Naive thymus-derived CD4-positive, alpha-beta T cell (primary cell): ENCODE results near the gene CREB3L2. TPM values are rescaled to one million over a fixed set of nuclear protein-coding genes. Genes with fewer than 3 reads are reported as not detected.
"Not testable (repeated sequence)": the region's sequence is repeated elsewhere in the genome, so short reads cannot be mapped to it uniquely, and the experiment has no call there.

Source experiments
- ATAC-seq: fragments of 150-1000 bp; cut with Tn5 transposase; 2 replicates; pipeline ENCODE4 v1.10.0; 2021; ENCODE audit warnings: mild to moderate bottlenecking, moderate library complexity
- CTCF ChIA-PET: fragments of 350-600 bp; sonication (Branson Sonifier 250); formaldehyde crosslinking; loops from one replicate; lab custom pipeline; 2021; ENCODE audit warnings: antibody characterized with exemption; lab: Charles Lee
- POLR2A ChIA-PET: fragments of 350-600 bp; sonication (Branson Sonifier 250); formaldehyde crosslinking; loops from one replicate; lab custom pipeline; 2021; ENCODE audit warnings: antibody characterized with exemption, inconsistent platforms; lab: Charles Lee
- DNase-seq, 9 donors: peaks; one replicate each; pipeline versions ENCODE4 v3.0.0 to v3.0.0-alpha.2; 2020 to 2022; ENCODE audit warnings: mixed read lengths in 1 of 9
- H3K27ac ChIP-seq: one replicate; pipeline ENCODE4 v1.7.0; 2013; ENCODE audit warnings: mild to moderate bottlenecking, low read depth, low read length, moderate library complexity
- H3K27me3 ChIP-seq, 2 donors: one replicate each; pipeline ENCODE4 v1.7.0; 2013; ENCODE audit warnings: low read length in 2 of 2, mild to moderate bottlenecking in 2 of 2, moderate library complexity in 2 of 2; ENCODE audit not compliant: control insufficient read depth in 2 of 2, insufficient read depth in 2 of 2
- H3K36me3 ChIP-seq, 3 experiments: 1 replicate in 2 of 3; 2 replicates in 1 of 3; pipeline ENCODE4 v1.7.0; 2013; ENCODE audit warnings: low read length in 3 of 3, mild to moderate bottlenecking in 3 of 3, moderate library complexity in 1 of 3; ENCODE audit not compliant: insufficient read depth in 3 of 3, control insufficient read depth in 2 of 3
- H3K4me1 ChIP-seq, 2 donors: one replicate each; pipeline ENCODE4 v1.7.0; 2013; ENCODE audit warnings: low read length in 2 of 2, mild to moderate bottlenecking in 2 of 2, moderate library complexity in 1 of 2; ENCODE audit not compliant: control insufficient read depth in 2 of 2, insufficient read depth in 2 of 2
- H3K4me3 ChIP-seq: 2 replicates; pipeline ENCODE4 v1.7.0; 2013; ENCODE audit warnings: mild to moderate bottlenecking, low read length
- H3K9me3 ChIP-seq, 3 experiments: 1 replicate in 2 of 3; 2 replicates in 1 of 3; pipeline ENCODE4 v1.7.0; 2013; ENCODE audit warnings: low read length in 3 of 3; ENCODE audit not compliant: control insufficient read depth in 2 of 3
- H3K27ac Mint-ChIP-seq, 9 donors: one replicate each; pipeline ENCODE4 v1.8.0; 2020 to 2022; ENCODE audit warnings: mixed read lengths in 9 of 9, mild to moderate bottlenecking in 8 of 9, moderate library complexity in 5 of 9, inconsistent platforms in 2 of 9
- H3K27me3 Mint-ChIP-seq, 5 donors: one replicate each; pipeline ENCODE4 v1.8.0; 2021 to 2022; ENCODE audit warnings: mixed read lengths in 5 of 5, mild to moderate bottlenecking in 1 of 5
- H3K36me3 Mint-ChIP-seq, 5 donors: one replicate each; pipeline ENCODE4 v1.8.0; 2020 to 2022; ENCODE audit warnings: mixed read lengths in 5 of 5, mild to moderate bottlenecking in 3 of 5, inconsistent platforms in 1 of 5
- H3K4me1 Mint-ChIP-seq, 7 donors: one replicate each; pipeline ENCODE4 v1.8.0; 2020 to 2022; ENCODE audit warnings: mixed read lengths in 7 of 7, mild to moderate bottlenecking in 3 of 7, inconsistent platforms in 1 of 7
- H3K4me3 Mint-ChIP-seq, 10 donors: one replicate each; pipeline ENCODE4 v1.8.0; 2020 to 2022; ENCODE audit warnings: mild to moderate bottlenecking in 10 of 10, mixed read lengths in 10 of 10, moderate library complexity in 6 of 10, inconsistent platforms in 2 of 10
- H3K9me3 Mint-ChIP-seq, 11 donors: one replicate each; pipeline ENCODE4 v1.8.0; 2020 to 2022; ENCODE audit warnings: mixed read lengths in 11 of 11, mild to moderate bottlenecking in 4 of 11, inconsistent platforms in 1 of 11, moderate library complexity in 1 of 11
- intact Hi-C, 2 donors: fragments of 100-400 bp; cut with micrococcal nuclease; formaldehyde crosslinking; loops; one replicate each; pipeline ENCODE4 v1.15.1; 2023
- polyA plus RNA-seq, 2 donors: library from polyadenylated mRNA; unstranded; fragments of 300-500 nt; fragmentation: Illumina TruSeq; gene quantifications; one replicate each; pipeline ENCODE4 v1.2.3, GENCODE V29; 2021
- total RNA-seq, 6 experiments: library from RNA in 5 of 6; stranded (reverse) in 5 of 6; gene quantifications; 1 replicate in 5 of 6; 2 replicates in 1 of 6; pipeline ENCODE4 v1.2.3 and lab custom pipeline; 2021 to 2026

The CREB3L2 gene
- total and polyA plus RNA-seq, 7 experiments from 2014 or later, result 5.3 to 46.2 (median 18.1) TPM

DNA sequence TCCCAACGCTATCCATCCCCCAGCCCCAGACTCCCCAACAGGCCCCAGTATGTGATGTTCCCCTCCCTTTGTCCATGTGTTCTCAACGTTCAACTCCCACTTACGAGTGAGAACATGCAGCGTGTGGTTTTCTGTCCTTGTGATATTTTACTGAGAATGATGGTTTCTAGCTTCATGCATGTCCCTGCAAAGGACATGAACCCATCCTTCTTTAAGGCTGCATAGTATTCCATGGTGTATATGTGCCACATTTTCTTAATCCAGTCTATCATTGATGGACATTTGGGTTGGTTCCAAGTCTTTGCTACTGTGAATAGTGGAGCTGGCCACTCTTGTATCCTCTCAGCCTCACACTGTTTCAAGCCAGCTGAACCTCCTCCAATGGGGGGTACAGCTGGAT lies 33.5 kb downstream of the CREB3L2 start:
- H3K4me1 Mint-ChIP-seq, result peaks cover 15 to 32% (median 30%) of the 10 kb centered on the region in 7 donors
- H3K27me3 ChIP-seq, H3K9me3 Mint-ChIP-seq, DNase-seq, H3K27ac Mint-ChIP-seq, H3K27me3 Mint-ChIP-seq, H3K4me3 Mint-ChIP-seq, H3K9me3 ChIP-seq, intact Hi-C loops, H3K36me3 ChIP-seq, ATAC-seq, H3K27ac ChIP-seq, H3K4me3 ChIP-seq: not testable (repeated sequence)
- peaks cover 0 to 16% of the 10 kb centered on the region in 2 donors for H3K4me1 ChIP-seq
- H3K36me3 Mint-ChIP-seq, result peaks cover under 1 to 12% (median 7%) of the 10 kb centered on the region in 5 donors
- CTCF ChIA-PET, result interaction anchor here (0.6 kb wide), 1 partner anchor 829 kb away, joined by 3 read pairs; the partner anchor contains the start of gene TMEM213
- POLR2A ChIA-PET, result interaction anchor here (1.1 kb wide), 1 partner anchor 56 kb away, joined by 4 read pairs; no protein-coding TSS in a partner anchor

DNA sequence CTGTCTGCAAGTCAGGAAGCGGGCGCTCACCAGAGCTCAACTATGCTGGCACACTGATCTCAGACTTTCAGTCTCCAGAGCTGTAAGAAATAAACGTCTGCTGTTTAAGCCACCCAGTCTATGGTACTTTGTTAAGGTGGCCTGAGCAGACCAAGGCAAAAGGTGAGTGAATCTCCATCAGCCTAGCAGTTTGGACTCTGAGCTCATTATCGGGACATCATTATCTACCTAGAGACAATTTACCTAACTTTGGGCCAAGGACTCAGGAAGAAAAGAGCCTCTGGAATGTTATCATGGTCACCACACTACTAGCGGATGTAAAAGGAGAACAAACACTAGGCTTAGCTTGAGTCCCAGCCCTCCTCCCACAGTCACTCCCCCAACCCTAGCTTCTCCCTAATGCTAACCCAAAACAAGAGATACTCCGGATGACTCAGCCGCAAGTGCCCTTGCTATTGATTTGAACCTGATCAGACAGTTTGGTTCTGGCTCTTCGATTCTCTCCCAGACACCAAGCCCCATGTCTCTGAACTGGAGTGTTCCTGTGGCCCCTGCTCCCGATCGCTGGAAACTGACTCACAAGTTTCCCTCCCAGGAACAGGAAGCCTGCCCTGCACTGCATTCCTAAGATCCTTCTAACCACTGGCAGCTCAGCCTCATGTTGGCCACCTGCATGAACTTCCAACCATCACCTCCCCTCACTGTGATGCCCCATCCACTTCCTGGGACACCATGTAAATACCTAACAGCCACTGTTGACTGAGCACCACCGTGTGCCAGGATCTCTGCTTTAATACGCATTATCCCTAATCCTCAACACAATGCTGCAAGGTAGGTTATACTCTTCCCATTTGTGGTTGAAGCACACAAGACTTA lies 34.5 kb downstream of the CREB3L2 start:
- intact Hi-C loops, result no loop called here
- Mint-ChIP-seq H3K27ac (peak overlapping the region in 5 of 9 donors; percentile 20 to 92 (median 35)), H3K4me1 (peaks cover 15 to 37% (median 30%) of the 10 kb centered on the region in 7 donors), H3K27me3 (no peaks in the 10 kb centered on the region), H3K36me3 (peaks cover 7 to 16% (median 10%) of the 10 kb centered on the region in 5 donors), H3K9me3 (peaks cover 0 to 7% (median 0%) of the 10 kb centered on the region in 11 donors), H3K4me3 (peak overlapping the region in 2 of 10 donors; percentile 5 to 49)
- CTCF ChIA-PET, result interaction anchor here (0.6 to 0.7 kb wide), 2 partner anchors 771 to 830 kb away, joined by 3 read pairs; partner anchors contain the start of gene TMEM213
- POLR2A ChIA-PET, result no interaction called here
- ATAC-seq (no peak), DNase-seq (no peak)
- Histone ChIP-seq H3K36me3 (no peaks in the 10 kb centered on the region), H3K9me3 (no peaks in the 10 kb centered on the region), H3K27ac (no peak overlapping the region), H3K27me3 (no peaks in the 10 kb centered on the region), H3K4me3 (no peak overlapping the region), H3K4me1 (peaks cover 0 to 16% of the 10 kb centered on the region in 2 donors)

DNA sequence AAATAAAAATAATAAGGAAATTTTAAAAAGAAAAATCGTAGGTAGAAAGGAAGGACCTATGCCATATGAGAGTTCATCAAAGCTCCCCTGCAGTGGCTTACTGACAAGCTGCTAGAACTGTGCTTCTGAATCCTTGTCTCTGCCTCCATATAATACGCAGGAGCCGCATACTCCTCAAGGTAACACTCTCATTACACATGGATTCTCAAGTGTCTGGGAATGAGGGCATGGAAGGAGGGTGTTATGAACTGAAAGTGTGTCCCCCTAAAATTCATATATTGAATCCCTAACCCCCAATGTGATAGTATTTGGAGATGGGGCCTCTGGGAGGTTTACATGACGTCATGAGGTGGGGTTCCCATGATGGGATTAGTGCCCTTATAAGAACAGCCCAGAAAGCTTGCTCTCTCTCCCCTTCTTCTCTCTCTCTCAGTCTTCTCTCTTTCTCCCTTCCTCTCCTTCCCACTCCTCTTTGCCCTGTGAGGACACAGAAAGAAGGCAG lies 35.2 kb downstream of the CREB3L2 start:
- DNase-seq (no peak), ATAC-seq (no peak)
- H3K4me3 ChIP-seq, result no peak overlapping the region
- POLR2A ChIA-PET, result no interaction called here
- no peaks in the 10 kb centered on the region for H3K27me3 Mint-ChIP-seq
- H3K36me3 ChIP-seq, result no peaks in the 10 kb centered on the region
- peaks cover 19 to 41% (median 30%) of the 10 kb centered on the region in 7 donors for H3K4me1 Mint-ChIP-seq
- peaks cover 0 to 16% of the 10 kb centered on the region in 2 donors for H3K4me1 ChIP-seq
- H3K27me3 ChIP-seq, result no peaks in the 10 kb centered on the region
- no peaks in the 10 kb centered on the region for H3K9me3 ChIP-seq
- CTCF ChIA-PET, result interaction anchor here (0.7 kb wide), 1 partner anchor 772 kb away, joined by 3 read pairs; no protein-coding TSS in a partner anchor
- peak overlapping the region in 2 of 10 donors; percentile 31 to 49 for H3K4me3 Mint-ChIP-seq
- peaks cover 0 to 7% (median 0%) of the 10 kb centered on the region in 11 donors for H3K9me3 Mint-ChIP-seq
- peaks cover 9 to 20% (median 11%) of the 10 kb centered on the region in 5 donors for H3K36me3 Mint-ChIP-seq
- intact Hi-C loops, result no loop called here
- peak overlapping the region in 4 of 9 donors; percentile 22 to 92 (median 54) for H3K27ac Mint-ChIP-seq
- H3K27ac ChIP-seq, result no peak overlapping the region

DNA sequence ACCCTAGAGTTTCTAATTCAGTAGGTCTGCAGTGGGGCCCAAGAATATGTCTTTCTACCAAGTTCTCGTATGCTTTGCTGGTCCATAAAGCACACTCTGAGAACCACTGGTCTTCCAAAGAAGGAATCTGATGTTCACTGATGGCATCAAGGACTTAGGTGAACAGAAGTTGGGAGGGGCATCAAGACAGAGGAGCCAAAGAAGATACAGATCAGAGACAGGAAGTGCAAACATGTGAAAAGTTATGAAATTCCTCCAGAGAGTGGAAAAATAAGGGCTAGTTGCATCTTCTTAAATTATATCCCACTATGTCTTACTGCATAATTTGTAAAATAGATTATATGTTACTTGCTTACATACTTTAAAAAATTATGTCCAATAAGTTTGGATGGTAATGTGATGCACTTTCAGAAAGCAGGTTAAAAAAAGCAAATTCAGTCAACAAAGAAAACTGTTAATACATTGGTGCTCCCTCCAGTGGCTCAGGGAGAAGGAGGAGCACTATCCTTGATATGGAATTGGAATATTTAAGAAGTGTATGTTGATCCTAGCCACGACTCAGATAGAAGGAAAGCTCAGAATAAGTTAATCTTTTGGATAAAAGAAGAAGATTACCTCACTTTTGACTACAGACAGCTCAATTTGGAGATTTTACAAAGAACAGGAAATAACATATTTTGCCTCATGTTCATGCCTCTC lies 35.8 kb downstream of the CREB3L2 start:
- Histone ChIP-seq H3K4me1 (peaks cover 0 to 16% of the 10 kb centered on the region in 2 donors), H3K4me3 (no peak overlapping the region), H3K36me3 (no peaks in the 10 kb centered on the region), H3K9me3 (no peaks in the 10 kb centered on the region), H3K27me3 (no peaks in the 10 kb centered on the region), H3K27ac (no peak overlapping the region)
- intact Hi-C loops, result no loop called here
- peaks cover 0 to 7% (median 0%) of the 10 kb centered on the region in 11 donors for H3K9me3 Mint-ChIP-seq
- ATAC-seq, result no peak
- H3K27me3 Mint-ChIP-seq, result no peaks in the 10 kb centered on the region
- DNase-seq, result no peak
- H3K4me1 Mint-ChIP-seq, result peaks cover 25 to 43% (median 30%) of the 10 kb centered on the region in 7 donors
- POLR2A ChIA-PET, result no interaction called here
- CTCF ChIA-PET, result no interaction called here
- H3K36me3 Mint-ChIP-seq, result peaks cover 11 to 24% (median 14%) of the 10 kb centered on the region in 5 donors
- H3K4me3 Mint-ChIP-seq, result peak overlapping the region in 2 of 10 donors; percentile 31 to 46
- H3K27ac Mint-ChIP-seq, result peak overlapping the region in 4 of 9 donors; percentile 9 to 72 (median 28)

DNA sequence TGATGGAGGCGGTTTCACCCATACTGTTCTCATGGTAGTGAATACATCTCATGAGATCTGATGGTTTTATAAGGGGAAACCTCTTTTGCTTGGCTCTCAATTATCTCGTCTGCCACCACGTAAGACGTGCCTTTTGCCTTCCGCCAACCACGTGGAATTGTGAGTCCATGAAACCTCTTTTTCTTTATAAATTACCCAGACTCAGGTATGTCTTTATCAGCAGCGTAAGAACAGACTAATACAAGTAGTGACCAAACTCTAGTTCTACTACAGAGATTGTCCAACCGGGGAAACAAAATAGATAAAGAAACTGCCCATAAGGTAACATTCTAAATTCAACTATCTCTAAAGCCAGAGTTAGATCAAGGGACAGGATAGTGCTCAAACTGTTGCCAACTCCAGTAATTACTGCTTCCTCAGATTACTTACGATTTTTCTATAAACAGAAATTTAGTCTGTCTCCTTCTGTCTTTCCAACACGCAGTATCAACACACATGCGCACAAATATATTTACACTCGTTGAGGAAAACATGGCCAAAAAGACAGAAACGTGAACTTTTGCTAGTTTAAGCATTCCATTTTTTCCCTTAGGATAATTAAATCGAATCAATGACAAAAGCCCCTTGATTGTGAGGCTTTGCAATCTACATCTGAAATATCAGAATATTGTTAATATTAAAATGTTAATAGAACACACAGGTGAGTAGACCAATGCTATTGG lies 36.9 kb downstream of the CREB3L2 start:
- Mint-ChIP-seq H3K27me3 (no peaks in the 10 kb centered on the region), H3K9me3 (peaks cover 0 to 7% (median 0%) of the 10 kb centered on the region in 11 donors), H3K4me1 (peaks cover 25 to 41% (median 30%) of the 10 kb centered on the region in 7 donors), H3K27ac (no peak overlapping the region), H3K36me3 (peaks cover 10 to 26% (median 11%) of the 10 kb centered on the region in 5 donors), H3K4me3 (no peak overlapping the region)
- DNase-seq, result no peak
- Histone ChIP-seq H3K36me3 (no peaks in the 10 kb centered on the region), H3K27ac (no peak overlapping the region), H3K4me1 (peaks cover 0 to 16% of the 10 kb centered on the region in 2 donors), H3K4me3 (no peak overlapping the region), H3K9me3 (no peaks in the 10 kb centered on the region), H3K27me3 (no peaks in the 10 kb centered on the region)
- ChIA-PET POLR2A (no interaction called here), CTCF (no interaction called here)
- intact Hi-C loops, result no loop called here
- ATAC-seq, result no peak
